OCI-LY1 (cell line): ENCODE data around the gene PRM1.

Source experiments
- CTCF ChIP-seq: fragments of 200-600 bp; sonication (generic), shearing (Covaris generic); IDR thresholded peaks from 2 replicates; pipeline ENCODE4 v1.5.1; 2017; ENCODE audit warnings: mild to moderate bottlenecking, antibody characterized with exemption, low read length, moderate library complexity, mixed read lengths
- EZH2 ChIP-seq: fragments of 200-600 bp; sonication (generic), shearing (Covaris generic); IDR thresholded peaks from 2 replicates; pipeline ENCODE4 v1.8.0; 2017; ENCODE audit warnings: borderline replicate concordance, mixed run types, mild to moderate bottlenecking, antibody characterized with exemption, low read length, moderate library complexity, mixed read lengths

DNA sequence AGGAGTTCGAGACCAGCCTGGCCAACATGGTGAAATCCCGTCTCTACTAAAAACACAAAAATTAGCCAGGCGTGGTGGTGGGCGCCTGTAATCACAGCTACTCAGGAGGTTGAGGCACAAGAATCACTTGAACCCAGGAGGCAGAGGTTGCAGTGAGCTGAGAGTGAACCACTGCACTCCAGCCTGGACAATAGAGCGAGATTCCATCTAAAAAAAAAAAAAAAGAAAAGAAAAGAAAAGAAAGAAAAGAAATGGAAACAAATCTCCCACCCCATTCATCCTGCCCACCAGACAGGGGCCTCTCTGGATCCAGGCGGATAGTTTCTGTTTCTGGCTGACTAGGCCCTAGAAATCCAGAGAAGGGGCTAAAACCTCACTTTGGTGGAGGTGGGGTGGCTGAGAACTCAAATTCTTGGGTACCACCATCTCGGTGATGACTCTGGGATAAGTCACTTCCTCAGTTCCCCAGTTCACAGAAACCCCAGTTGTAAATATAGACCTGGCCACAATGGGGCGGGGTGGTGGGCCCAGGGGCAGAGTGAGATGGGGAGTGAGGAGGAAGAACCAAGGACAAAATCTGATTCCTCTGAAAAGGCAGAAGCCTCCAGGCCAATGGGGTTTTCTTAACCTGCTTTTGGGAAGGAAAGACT lies 47.3 kb downstream of the PRM1 start:
- no peak for TF ChIP-seq CTCF
- no peak for TF ChIP-seq EZH2
